B cell (primary cell): Measurements from ENCODE around the gene B4GALT3. TPM values are rescaled to one million over a fixed set of nuclear protein-coding genes. Genes with fewer than 3 reads are reported as not detected.

Experiments used
- ATAC-seq: fragments of 200-7000 bp; cut with Tn5 transposase; one replicate; pipeline ENCODE4 v1.10.0; 2021; ENCODE audit warnings: low read depth, mild to moderate bottlenecking, moderate number of reproducible peaks, moderate library complexity
- CTCF ChIA-PET: fragments of 350-600 bp; sonication (Branson Sonifier 250); formaldehyde crosslinking; loops from one replicate; lab custom pipeline; 2021; ENCODE audit warnings: antibody characterized with exemption, inconsistent platforms; lab: Charles Lee
- POLR2A ChIA-PET: fragments of 350-600 bp; sonication (Branson Sonifier 250); formaldehyde crosslinking; loops from one replicate; lab custom pipeline; 2021; ENCODE audit warnings: antibody characterized with exemption; lab: Charles Lee
- DNase-seq: peaks from one replicate; pipeline ENCODE4 v3.0.0; 2013
- H2AFZ ChIP-seq: 2 replicates; pipeline ENCODE4 v1.6.1; 2012; ENCODE audit warnings: mild to moderate bottlenecking, low read depth, low read length; ENCODE audit not compliant: insufficient read depth, poor library complexity, severe bottlenecking
- H3K27ac ChIP-seq, 2 donors: 1 replicate in 1 of 2; 2 replicates in 1 of 2; pipeline ENCODE4 v1.5.1; 2012 to 2013; ENCODE audit warnings: low read length in 2 of 2, mild to moderate bottlenecking in 2 of 2, moderate library complexity in 1 of 2
- H3K27me3 ChIP-seq, 4 experiments: fragments of 200-600 bp in 1 of 4; sonication (generic) in 1 of 4; replicated peaks in 1 of 4; 1 replicate in 2 of 4; 2 replicates in 2 of 4; pipeline versions ENCODE4 v1.6.1 to v1.7.0; 2013 to 2016; ENCODE audit warnings: low read length in 3 of 4, mild to moderate bottlenecking in 2 of 4, mixed read lengths in 1 of 4, moderate library complexity in 1 of 4; ENCODE audit not compliant: insufficient read depth in 4 of 4, control insufficient read depth in 3 of 4; ENCODE audit errors: control extremely low read depth in 1 of 4
- H3K36me3 ChIP-seq, 2 experiments: replicated peaks in 1 of 2; 1 replicate in 1 of 2; 2 replicates in 1 of 2; pipeline versions ENCODE4 v1.6.1 to v1.7.1; 2013; ENCODE audit warnings: low read length in 1 of 2; ENCODE audit not compliant: insufficient read depth in 2 of 2, control insufficient read depth in 1 of 2; ENCODE audit errors: control extremely low read depth in 1 of 2, extremely low read depth in 1 of 2
- H3K4me1 ChIP-seq, 2 donors: fragments of 200-600 bp in 1 of 2; sonication (generic) in 1 of 2; 1 replicate in 1 of 2; 2 replicates in 1 of 2; pipeline versions ENCODE4 v1.5.1 to v1.6.1; 2013 to 2017; ENCODE audit warnings: low read length in 2 of 2; ENCODE audit not compliant: control insufficient read depth in 2 of 2, insufficient read depth in 2 of 2
- H3K4me2 ChIP-seq: replicated peaks from 2 replicates; pipeline ENCODE3; 2012; ENCODE audit warnings: mild to moderate bottlenecking, low read depth, low read length; ENCODE audit not compliant: poor library complexity, severe bottlenecking
- H3K4me3 ChIP-seq, 5 experiments: fragments of 200-600 bp in 1 of 5; sonication (generic) in 1 of 5; 1 replicate in 3 of 5; 2 replicates in 2 of 5; pipeline versions ENCODE4 v1.5.1 to v1.7.0; 2011 to 2016; ENCODE audit warnings: low read length in 4 of 5, mild to moderate bottlenecking in 4 of 5, low read depth in 2 of 5, control low read depth in 1 of 5, moderate library complexity in 1 of 5; ENCODE audit not compliant: insufficient read depth in 1 of 5; ENCODE audit errors: control extremely low read depth in 1 of 5, extremely low read depth in 1 of 5
- H3K79me2 ChIP-seq: fragments of 200-600 bp; sonication (generic); one replicate; pipeline ENCODE4 v1.6.0; 2016; ENCODE audit warnings: low read length; ENCODE audit not compliant: control insufficient read depth, insufficient read depth
- H3K9ac ChIP-seq: fragments of 200-600 bp; sonication (generic); 2 replicates; pipeline ENCODE4 v1.6.1; 2017; ENCODE audit warnings: mild to moderate bottlenecking, low read length, moderate library complexity
- H3K9me3 ChIP-seq, 3 donors: one replicate each; pipeline versions ENCODE4 v1.6.1 to v1.7.1; 2013; ENCODE audit warnings: low read length in 2 of 3; ENCODE audit not compliant: control insufficient read depth in 2 of 3, insufficient read depth in 1 of 3; ENCODE audit errors: control extremely low read depth in 1 of 3
- H4K20me1 ChIP-seq: 2 replicates; pipeline ENCODE4 v1.6.0; 2012; ENCODE audit warnings: mild to moderate bottlenecking, low read length; ENCODE audit not compliant: insufficient read depth, control insufficient read depth, poor library complexity, severe bottlenecking
- H3K27ac Mint-ChIP-seq: one replicate; pipeline ENCODE4 v1.8.0; 2021; ENCODE audit warnings: mixed read lengths
- H3K27me3 Mint-ChIP-seq: one replicate; pipeline ENCODE4 v1.8.0; 2021; ENCODE audit warnings: mixed read lengths
- H3K4me1 Mint-ChIP-seq: one replicate; pipeline ENCODE4 v1.8.0; 2021; ENCODE audit warnings: mixed read lengths
- H3K4me3 Mint-ChIP-seq: one replicate; pipeline ENCODE4 v1.8.0; 2021; ENCODE audit warnings: mixed read lengths
- H3K9me3 Mint-ChIP-seq: one replicate; pipeline ENCODE4 v1.8.0; 2022; ENCODE audit warnings: mixed read lengths; ENCODE audit not compliant: insufficient read depth
- CTCF ChIP-seq: fragments of 200-600 bp; IDR thresholded peaks from one replicate; pipeline ENCODE4 v1.8.0; 2022; ENCODE audit warnings: antibody characterized with exemption, mild to moderate bottlenecking
- EZH2 ChIP-seq: IDR thresholded peaks from 2 replicates; pipeline ENCODE4 v1.6.1; 2012; ENCODE audit warnings: borderline replicate concordance, low read depth, mild to moderate bottlenecking, moderate library complexity, low read length; ENCODE audit not compliant: insufficient read depth, poor library complexity, severe bottlenecking
- WGBS: methylation state at CpG from one replicate; pipeline ENCODE4 v1.1.5; 2013; ENCODE audit warnings: missing lambda C conversion rate; ENCODE audit not compliant: insufficient coverage; 5-methylcytosine and 5-hydroxymethylcytosine counted together
- intact Hi-C: fragments of 100-400 bp; cut with micrococcal nuclease; formaldehyde crosslinking; loops from one replicate; pipeline ENCODE4 v1.10.0; 2022
- polyA plus RNA-seq: library from polyadenylated mRNA; depleted of rRNA; stranded (reverse); fragments of >200 nt; gene quantifications from 2 replicates; pipeline ENCODE4 v1.2.3, GENCODE V29; 2012
- total RNA-seq, 2 donors: library from RNA; stranded (reverse); fragments of 120-200 nt in 1 of 2; gene quantifications; 1 replicate in 1 of 2; 2 replicates in 1 of 2; pipeline versions ENCODE4 v1.2.3 to v1.2.4, GENCODE V29; 2013 to 2022

The B4GALT3 gene
- total and polyA plus RNA-seq, 2 donors (not counting 1 experiment from before 2014, with no cell fraction given), result 37.6 to 59.6 TPM

DNA sequence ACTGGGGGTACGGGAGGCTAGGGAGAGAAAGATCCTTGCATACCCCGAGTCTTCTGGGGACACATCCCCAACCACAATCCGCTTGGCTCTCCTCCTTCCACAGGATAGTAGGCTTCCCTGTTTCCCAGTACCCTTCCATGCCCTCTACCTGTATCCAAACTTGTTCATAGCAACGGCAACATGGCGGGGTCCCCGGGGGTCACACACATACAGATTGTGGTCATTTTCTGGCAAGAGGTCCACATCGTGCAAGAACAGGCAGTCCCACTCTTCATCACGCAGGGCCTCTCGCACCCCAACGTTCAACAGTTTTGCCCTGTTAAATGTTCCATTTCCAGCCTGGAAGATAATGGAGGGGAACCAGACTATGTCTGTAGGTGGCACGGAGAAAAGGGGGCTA is 3.6 kb downstream of the B4GALT3 start:
- ChIA-PET CTCF (no interaction called here), POLR2A (no interaction called here)
- TF ChIP-seq CTCF (no peak), EZH2 (no peak)
- ATAC-seq (no peak), DNase-seq (no peak)
- Histone ChIP-seq H3K4me2 (no peak overlapping the region), H3K4me3 (no peak overlapping the region), H3K27me3 (no peaks in the 10 kb centered on the region), H4K20me1 (peaks cover 14% of the 10 kb centered on the region), H3K36me3 (peaks cover 3 to 66% of the 10 kb centered on the region in 2 experiments), H3K4me1 (peaks cover 25 to 32% of the 10 kb centered on the region in 2 donors), H2AFZ (no peak overlapping the region), H3K9me3 (no peaks in the 10 kb centered on the region), H3K27ac (no peak overlapping the region), H3K79me2 (peaks cover 33% of the 10 kb centered on the region), H3K9ac (no peak overlapping the region)
- 97% methylated on average over 9 of the region's 11 CpGs for WGBS
- intact Hi-C loops, result no loop called here
- Mint-ChIP-seq H3K9me3 (no peaks in the 10 kb centered on the region), H3K4me1 (peaks cover 46% of the 10 kb centered on the region), H3K27me3 (no peaks in the 10 kb centered on the region), H3K4me3 (no peak overlapping the region), H3K27ac (peak overlapping the region; percentile 10)

GRCh38 chr1:161172776-161173376 is 4.4 kb downstream of the B4GALT3 start:
- H2AFZ ChIP-seq, result no peak overlapping the region
- ATAC-seq (no peak), DNase-seq (no peak)
- H3K4me2 ChIP-seq, result no peak overlapping the region
- no peak overlapping the region for H3K27ac ChIP-seq
- peaks cover 33% of the 10 kb centered on the region for H3K79me2 ChIP-seq
- no peak overlapping the region for H3K4me3 Mint-ChIP-seq
- H3K27ac Mint-ChIP-seq, result no peak overlapping the region
- ChIA-PET POLR2A (no interaction called here), CTCF (no interaction called here)
- H3K27me3 Mint-ChIP-seq, result no peaks in the 10 kb centered on the region
- no peaks in the 10 kb centered on the region for H3K9me3 ChIP-seq
- WGBS, result 100% methylated on average over 1 of the region's 4 CpGs
- H3K4me1 ChIP-seq, result peaks cover 20 to 26% of the 10 kb centered on the region in 2 donors
- peaks cover 14% of the 10 kb centered on the region for H4K20me1 ChIP-seq
- intact Hi-C loops, result no loop called here
- no peak overlapping the region for H3K9ac ChIP-seq
- no peak for TF ChIP-seq EZH2
- TF ChIP-seq CTCF, result no peak
- H3K27me3 ChIP-seq, result no peaks in the 10 kb centered on the region
- no peaks in the 10 kb centered on the region for H3K9me3 Mint-ChIP-seq
- H3K4me3 ChIP-seq, result no peak overlapping the region
- peaks cover 3 to 66% of the 10 kb centered on the region in 2 experiments for H3K36me3 ChIP-seq
- peaks cover 45% of the 10 kb centered on the region for H3K4me1 Mint-ChIP-seq
